ENCODE results near the gene DCAF11. TPM values are rescaled to one million over a fixed set of nuclear protein-coding genes. Genes with fewer than 3 reads are reported as not detected.
A peak's percentile ranks its signal among the peaks of the same experiment; 100 is the strongest.

The DCAF11 gene
- total and polyA plus RNA-seq, 2 of the 13 experiments (the other 11 are each of a cell fraction or from before 2014, with no cell fraction given), result 150 to 257 TPM

GRCh38 chr14:24095271-24096068, 19.1 kb upstream of the DCAF11 start (continued):
- TF ChIP-seq YY1 (IDR thresholded peaks at IDR 0.05; ENCODE audit: insufficient read depth, insufficient replicate concordance, low read depth, low read length), result peak; percentile 77
- peak; percentile 98 for TF ChIP-seq TRAFD1 (CRISPR knock-in tag; IDR thresholded peaks at IDR 0.05; ENCODE audit: borderline replicate concordance)
- TF ChIP-seq ZNF646 (CRISPR knock-in tag; IDR thresholded peaks at IDR 0.05), result no peak
- no peak for TF ChIP-seq SRSF9 (IDR thresholded peaks at IDR 0.05; ENCODE audit: borderline replicate concordance, insufficient read depth, low read depth, low read length, poor library complexity, severe bottlenecking)
- no peak; the same call in 1 of the 2 replicates for TF ChIP-seq ZNF354B (CRISPR knock-in tag; IDR thresholded peaks at IDR 0.05)
- peak; percentile 86 for TF ChIP-seq MIER2 (CRISPR knock-in tag; IDR thresholded peaks at IDR 0.05)
- TF ChIP-seq MXI1 (IDR thresholded peaks at IDR 0.05; ENCODE audit: borderline replicate concordance, low read depth, low read length), result peak; percentile 95; the same call in 2 of the 3 replicates
- peak; percentile 97; the same call in 1 of the 2 replicates for TF ChIP-seq ZNF235 (CRISPR knock-in tag; IDR thresholded peaks at IDR 0.05; ENCODE audit: borderline replicate concordance)
- peak; percentile 96 for TF ChIP-seq ZSCAN29 (CRISPR knock-in tag; conservative IDR thresholded peaks at IDR 0.05)
- TF ChIP-seq CBX2 (IDR thresholded peaks at IDR 0.05; ENCODE audit: low read depth, low read length), result no peak
- peak; percentile 99 for TF ChIP-seq CBX2 (CRISPR knock-in tag; IDR thresholded peaks at IDR 0.05; ENCODE audit: low read depth)
- TF ChIP-seq ZNF17 (CRISPR knock-in tag; IDR thresholded peaks at IDR 0.05), result no peak
- TF ChIP-seq PPARG (CRISPR knock-in tag; conservative IDR thresholded peaks at IDR 0.05), result peak; percentile 63; the same call in 1 of the 2 replicates
- peak; percentile 100 for TF ChIP-seq ZNF383 (CRISPR knock-in tag; IDR thresholded peaks at IDR 0.05; ENCODE audit: borderline replicate concordance)
- peak; percentile 94 for TF ChIP-seq ZC3H4 (CRISPR knock-in tag; IDR thresholded peaks at IDR 0.05; ENCODE audit: borderline replicate concordance)
- peak; percentile 99 for TF ChIP-seq PAF1 (CRISPR knock-in tag; IDR thresholded peaks at IDR 0.05)
- peak; percentile 97 for TF ChIP-seq CAMTA2 (CRISPR knock-in tag; IDR thresholded peaks at IDR 0.05; ENCODE audit: borderline replicate concordance)
- TF ChIP-seq BCL3 (CRISPR knock-in tag; IDR thresholded peaks at IDR 0.05), result peak; percentile 98
- peak; percentile 69 for TF ChIP-seq ZNF24 (IDR thresholded peaks at IDR 0.05)
- peak; percentile 74 for TF ChIP-seq FOSL2 (CRISPR knock-in tag; IDR thresholded peaks at IDR 0.05)
- TF ChIP-seq ZBTB21 (CRISPR knock-in tag; IDR thresholded peaks at IDR 0.05), result peak; percentile 78
